Measurements from ENCODE around the gene LIMS1.

The LIMS1 gene

DNA sequence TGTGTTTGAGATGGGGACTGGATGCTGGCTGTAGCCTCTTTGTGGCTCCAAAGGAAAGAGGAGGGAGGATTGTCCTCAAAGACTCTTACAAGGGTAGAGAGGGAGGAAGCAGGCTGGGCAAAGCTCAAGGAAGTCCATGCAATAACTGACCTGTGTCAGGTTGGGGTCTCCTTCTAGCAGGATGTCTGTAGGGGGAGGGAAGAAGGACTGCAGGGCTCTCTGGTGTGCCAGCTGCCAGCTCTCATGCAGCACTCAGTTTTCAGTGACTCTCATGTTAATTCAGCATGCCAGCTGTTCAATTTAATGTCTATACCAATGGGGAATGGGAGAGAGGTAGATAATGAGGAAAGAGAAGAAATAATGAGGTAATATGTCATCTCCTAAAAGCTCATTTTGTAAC is 99.7 kb downstream of the LIMS1 start:
- DNase-seq (ENCODE audit: low read depth): no peak
- TF ChIP-seq, protein P1, sequence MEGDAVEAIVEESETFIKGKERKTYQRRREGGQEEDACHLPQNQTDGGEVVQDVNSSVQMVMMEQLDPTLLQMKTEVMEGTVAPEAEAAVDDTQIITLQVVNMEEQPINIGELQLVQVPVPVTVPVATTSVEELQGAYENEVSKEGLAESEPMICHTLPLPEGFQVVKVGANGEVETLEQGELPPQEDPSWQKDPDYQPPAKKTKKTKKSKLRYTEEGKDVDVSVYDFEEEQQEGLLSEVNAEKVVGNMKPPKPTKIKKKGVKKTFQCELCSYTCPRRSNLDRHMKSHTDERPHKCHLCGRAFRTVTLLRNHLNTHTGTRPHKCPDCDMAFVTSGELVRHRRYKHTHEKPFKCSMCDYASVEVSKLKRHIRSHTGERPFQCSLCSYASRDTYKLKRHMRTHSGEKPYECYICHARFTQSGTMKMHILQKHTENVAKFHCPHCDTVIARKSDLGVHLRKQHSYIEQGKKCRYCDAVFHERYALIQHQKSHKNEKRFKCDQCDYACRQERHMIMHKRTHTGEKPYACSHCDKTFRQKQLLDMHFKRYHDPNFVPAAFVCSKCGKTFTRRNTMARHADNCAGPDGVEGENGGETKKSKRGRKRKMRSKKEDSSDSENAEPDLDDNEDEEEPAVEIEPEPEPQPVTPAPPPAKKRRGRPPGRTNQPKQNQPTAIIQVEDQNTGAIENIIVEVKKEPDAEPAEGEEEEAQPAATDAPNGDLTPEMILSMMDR (IDR thresholded peaks at IDR 0.05; ENCODE audit: insufficient read depth, low read depth, low read length, missing control alignments): no peak
- H3K4me3 ChIP-seq (ENCODE audit: low read length): no peak overlapping the region

DNA sequence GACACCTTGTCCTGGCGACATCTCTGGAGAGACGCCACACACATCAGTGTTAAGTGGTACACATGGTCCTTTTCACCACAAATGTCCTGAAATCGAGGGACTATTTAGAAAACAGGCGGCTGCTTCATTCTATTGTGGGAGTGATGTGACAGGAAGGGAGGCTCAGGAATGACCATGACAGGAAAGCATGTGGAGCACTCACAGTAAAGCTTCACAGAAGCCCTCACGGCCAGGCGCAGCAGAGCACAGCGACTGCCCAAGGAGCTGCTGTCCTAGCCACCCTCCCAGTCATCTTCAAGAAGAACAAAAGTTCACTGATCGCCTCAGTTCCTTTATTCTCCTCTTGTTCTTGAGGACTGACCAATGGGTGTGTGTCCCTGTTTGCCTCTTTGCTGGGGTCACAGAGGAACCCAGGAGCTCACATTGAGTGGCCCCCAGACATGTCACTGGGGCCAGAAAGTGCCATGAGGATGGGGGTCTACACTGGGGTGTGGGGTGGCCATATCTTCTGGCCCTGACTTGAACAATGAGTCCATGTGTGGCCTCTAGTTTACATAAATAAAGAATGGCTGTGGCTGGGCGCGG is 100.4 kb downstream of the LIMS1 start:
- DNase-seq (ENCODE audit: low read depth): no peak
- H3K4me3 ChIP-seq (ENCODE audit: low read length): no peak overlapping the region
- TF ChIP-seq, protein P1 (IDR thresholded peaks at IDR 0.05; ENCODE audit: insufficient read depth, low read depth, low read length, missing control alignments): no peak

- no peak overlapping the region for H3K4me3 ChIP-seq (ENCODE audit: low read length)
- TF ChIP-seq, protein P1 (IDR thresholded peaks at IDR 0.05; ENCODE audit: insufficient read depth, low read depth, low read length, missing control alignments): no peak
- DNase-seq (ENCODE audit: low read depth): no peak
Observed at GRCh38 chr2:108635630-108636354, 101.5 kb downstream of the LIMS1 start.

- H3K4me3 ChIP-seq (ENCODE audit: low read length): no peak overlapping the region
- TF ChIP-seq, protein P1 (IDR thresholded peaks at IDR 0.05; ENCODE audit: insufficient read depth, low read depth, low read length, missing control alignments): no peak
- DNase-seq (ENCODE audit: low read depth): no peak
Observed at GRCh38 chr2:108637304-108637669, 103.0 kb downstream of the LIMS1 start.

DNA sequence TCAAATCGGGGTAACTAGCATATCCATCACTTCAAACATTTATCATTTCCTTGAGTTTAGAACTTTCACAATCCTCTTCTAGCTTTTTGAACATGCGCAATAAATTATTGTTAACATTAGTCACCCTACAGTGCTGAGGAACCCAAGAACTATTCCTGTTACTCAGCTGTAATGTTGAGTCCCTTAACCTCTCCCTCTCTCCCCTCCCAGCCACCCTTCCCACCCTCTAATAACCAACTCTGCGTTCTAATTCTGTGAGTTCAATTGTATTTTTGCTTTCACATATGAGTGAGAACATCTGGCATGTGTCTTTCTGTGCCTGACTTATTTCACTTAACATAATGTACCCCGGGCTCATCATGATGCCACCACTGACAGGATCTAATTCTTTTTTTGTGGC is 106.5 kb downstream of the LIMS1 start:
- TF ChIP-seq, protein P1 (IDR thresholded peaks at IDR 0.05; ENCODE audit: insufficient read depth, low read depth, low read length, missing control alignments): no peak
- H3K4me3 ChIP-seq (ENCODE audit: low read length): no peak overlapping the region
- peak; percentile 84 for DNase-seq (ENCODE audit: low read depth)

DNA sequence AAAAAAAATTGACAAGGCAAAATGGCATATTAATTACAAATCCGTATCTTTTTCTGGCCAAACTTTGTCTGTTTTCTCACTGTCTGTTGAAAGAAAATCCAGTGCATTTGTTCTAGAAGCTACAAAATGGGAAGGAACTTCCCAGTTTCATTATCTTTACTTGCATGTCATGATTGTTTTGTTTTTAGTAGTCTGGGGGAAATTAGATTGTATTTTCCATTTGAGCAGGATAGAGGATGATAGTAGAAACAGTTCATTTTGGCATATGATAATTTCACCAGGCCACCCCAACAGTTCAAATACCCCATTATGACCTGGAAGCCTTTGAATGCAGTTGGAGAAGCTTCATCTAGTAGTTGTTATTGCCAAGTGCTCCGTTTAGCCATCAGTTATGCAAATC is 107.5 kb downstream of the LIMS1 start:
- no peak for DNase-seq (ENCODE audit: low read depth)
- no peak overlapping the region for H3K4me3 ChIP-seq (ENCODE audit: low read length)
- TF ChIP-seq, protein P1 (IDR thresholded peaks at IDR 0.05; ENCODE audit: insufficient read depth, low read depth, low read length, missing control alignments): no peak
